ENCODE data around the gene CCBE1. TPM values are rescaled to one million over a fixed set of nuclear protein-coding genes. Genes with fewer than 3 reads are reported as not detected.

CCBE1 gene
- polyA plus RNA-seq, 1 of the 3 experiments (the other 2 are of a cell fraction), result 5.0 TPM

- H3K4me2 ChIP-seq, result no peak overlapping the region
- H3K4me3 ChIP-seq (ENCODE audit: low read depth in 2 of 2, low read length in 1 of 2), result no peak overlapping the region
- H4K20me1 ChIP-seq (ENCODE audit: insufficient read depth), result no peaks in the 10 kb centered on the region
- H3K4me1 ChIP-seq (ENCODE audit: control insufficient read depth in 1 of 2, insufficient read depth in 2 of 2, low read depth in 1 of 2, low read length in 1 of 2), result peaks cover 0 to 18% of the 10 kb centered on the region in 2 experiments; a peak in 2 of 4 replicates
- no peaks in the 10 kb centered on the region for H3K9me3 ChIP-seq
- H3F3A ChIP-seq (replicated peaks; ENCODE audit: insufficient read depth), result no peaks in the 10 kb centered on the region
- H3K36me3 ChIP-seq (replicated peaks in 1 of 2; ENCODE audit: control insufficient read depth in 1 of 2, insufficient read depth in 2 of 2, low read length in 1 of 2), result no peaks in the 10 kb centered on the region
- 41% methylated on average over 4 of the region's 4 CpGs for WGBS (ENCODE audit: low lambda C conversion rate)
- H2AFZ ChIP-seq (ENCODE audit: low read depth), result no peak overlapping the region
- H3K27ac ChIP-seq (ENCODE audit: low read depth in 2 of 2, low read length in 1 of 2), result no peak overlapping the region
- ChIA-PET POLR2A (no interaction called here), CTCF (no interaction called here)
- H3K79me2 ChIP-seq (ENCODE audit: insufficient read depth), result no peaks in the 10 kb centered on the region
- no peak overlapping the region for H3K9ac ChIP-seq
- H3K27me3 ChIP-seq (ENCODE audit: insufficient read depth), result no peaks in the 10 kb centered on the region
- no peaks in the 10 kb centered on the region for H3K9me2 ChIP-seq
- TF ChIP-seq GATA2 (CRISPR knock-in tag; IDR thresholded peaks at IDR 0.05) (no peak), RFX5 (IDR thresholded peaks at IDR 0.05; ENCODE audit: low read length) (no peak), SMC3 (IDR thresholded peaks at IDR 0.05; ENCODE audit: low read depth, low read length) (no peak), YY1 (IDR thresholded peaks at IDR 0.05; ENCODE audit: low read depth) (no peak), EZH2phosphoT487 (IDR thresholded peaks at IDR 0.05; ENCODE audit: borderline replicate concordance, low read depth) (no peak), RAD21 (IDR thresholded peaks at IDR 0.05; ENCODE audit: low read length) (no peak), TAF1 (IDR thresholded peaks at IDR 0.05; ENCODE audit: borderline replicate concordance, low read depth, low read length) (no peak), POLR2AphosphoS5 (IDR thresholded peaks at IDR 0.05; ENCODE audit: low read depth, low read length) (no peak), GABPA (IDR thresholded peaks at IDR 0.05; ENCODE audit: low read depth) (no peak), ELF1 (IDR thresholded peaks at IDR 0.05) (no peak), MAX (IDR thresholded peaks at IDR 0.05; ENCODE audit: low read depth) (no peak), ZBTB33 (IDR thresholded peaks at IDR 0.05; ENCODE audit: borderline replicate concordance, low read depth) (no peak), PBX3 (IDR thresholded peaks at IDR 0.05) (no peak), NRF1 (IDR thresholded peaks at IDR 0.05; ENCODE audit: low read depth, low read length) (no peak), CTCF (IDR thresholded peaks at IDR 0.05) (no peak)
- no peak for DNase-seq
Observed at GRCh38 chr18:59484131-59484530, 213.1 kb downstream of the CCBE1 start.
